GM23248 (cell line): Measurements from ENCODE around the gene RBM47.

Experiments used
- EZH2 ChIP-seq: fragments of 200-600 bp; sonication (generic); IDR thresholded peaks from 2 replicates; pipeline ENCODE4 v1.6.1; 2018; ENCODE audit warnings: antibody characterized with exemption, mild to moderate bottlenecking; ENCODE audit not compliant: insufficient read depth, poor library complexity, severe bottlenecking
- EZH2phosphoT487 ChIP-seq: fragments of 200-600 bp; sonication (generic); IDR thresholded peaks from 2 replicates; pipeline ENCODE4 v1.6.1; 2018; ENCODE audit warnings: antibody characterized with exemption, moderate library complexity, mild to moderate bottlenecking, low read depth; ENCODE audit not compliant: insufficient read depth

DNA sequence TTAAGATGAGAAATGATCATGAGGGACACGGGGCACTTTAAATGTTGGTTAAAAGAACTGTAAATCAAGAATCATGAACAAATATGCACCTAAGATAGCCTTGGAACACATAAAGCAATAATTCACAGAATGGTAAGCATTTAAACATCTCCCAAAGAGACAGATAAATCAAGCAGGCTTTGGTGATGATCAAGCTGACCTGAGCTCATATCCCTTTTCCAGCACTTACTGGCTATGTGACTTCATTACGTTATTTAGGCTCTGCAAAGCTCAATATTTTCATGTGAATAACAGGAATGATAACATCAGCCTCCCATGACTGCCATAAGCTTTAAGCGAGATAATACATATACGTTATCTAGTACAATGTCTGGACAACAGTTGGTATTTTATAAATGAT is 239.7 kb downstream of the RBM47 start:
- TF ChIP-seq EZH2 (no peak), EZH2phosphoT487 (no peak)
